Heart right ventricle (tissue), 16 donors: Measurements from ENCODE around the gene ZCCHC17. TPM values are rescaled to one million over a fixed set of nuclear protein-coding genes. Genes with fewer than 3 reads are reported as not detected.

Experiments
- ATAC-seq, 8 donors: fragments of 200-7000 bp; cut with Tn5 transposase; one replicate each; pipeline ENCODE4 v1.9.1; 2020; ENCODE audit warnings: mild to moderate bottlenecking in 8 of 8, moderate library complexity in 8 of 8, moderate number of reproducible peaks in 1 of 8
- DNase-seq, 2 donors: peaks; one replicate each; pipeline ENCODE4 v3.0.0-alpha.2; 2020
- H3K27ac ChIP-seq, 10 donors: fragments of 200-600 bp; sonication (generic) in 2 of 10; one replicate each; pipeline versions ENCODE4 v1.5.0 to v1.8.0; 2020 to 2022; ENCODE audit warnings: mild to moderate bottlenecking in 3 of 10
- H3K27me3 ChIP-seq, 7 donors: fragments of 200-600 bp; one replicate each; pipeline ENCODE4 v1.8.0; 2021 to 2022; ENCODE audit warnings: mild to moderate bottlenecking in 2 of 7
- H3K36me3 ChIP-seq, 9 donors: fragments of 200-600 bp; sonication (generic) in 1 of 9; one replicate each; pipeline versions ENCODE4 v1.5.0 to v1.8.0; 2020 to 2022; ENCODE audit warnings: mild to moderate bottlenecking in 2 of 9
- H3K4me1 ChIP-seq, 9 donors: fragments of 200-600 bp; sonication (generic) in 1 of 9; one replicate each; pipeline versions ENCODE4 v1.5.0 to v1.8.0; 2020 to 2022; ENCODE audit warnings: mild to moderate bottlenecking in 4 of 9
- H3K4me3 ChIP-seq, 10 donors: fragments of 200-600 bp; sonication (generic) in 2 of 10; one replicate each; pipeline versions ENCODE4 v1.5.0 to v1.8.0; 2020 to 2022; ENCODE audit warnings: mild to moderate bottlenecking in 7 of 10, moderate library complexity in 2 of 10
- H3K9me3 ChIP-seq, 11 donors: fragments of 200-600 bp in 10 of 11; sonication (generic) in 2 of 11; one replicate each; pipeline versions ENCODE4 v1.5.0 to v1.8.0; 2013 to 2022; ENCODE audit warnings: mild to moderate bottlenecking in 2 of 11, control low read depth in 1 of 11, moderate library complexity in 1 of 11
- CTCF ChIP-seq, 9 donors: fragments of 200-600 bp; sonication (generic) in 2 of 9; IDR thresholded peaks; one replicate each; pipeline versions ENCODE4 v1.5.0 to v1.8.0; 2021 to 2022; ENCODE audit warnings: antibody characterized with exemption in 9 of 9, mild to moderate bottlenecking in 5 of 9, moderate library complexity in 1 of 9
- WGBS, 2 donors: extraction: QIAGEN DNeasy Blood & Tissue Kit; methylation state at CpG; one replicate each; pipeline ENCODE4 v1.1.7; 2013; ENCODE audit warnings: inconsistent platforms in 1 of 2; 5-methylcytosine and 5-hydroxymethylcytosine counted together
- intact Hi-C, 10 donors: fragments of 100-400 bp; cut with DNase I; formaldehyde crosslinking; loops; one replicate each; pipeline versions ENCODE4 v1.11.1 to v1.14.2; 2022
- polyA plus RNA-seq, 2 donors: library from polyadenylated mRNA; stranded (reverse); fragments of 200-250 nt; gene quantifications; one replicate each; pipeline ENCODE4 v1.2.3, GENCODE V29; 2013
- total RNA-seq, 10 donors: library from RNA; stranded (reverse); fragmentation: NEBNext Ultra II Directional in 3 of 10; extraction: Animal tissue kit (Norgen Biotek cat#: 25700) in 3 of 10; gene quantifications; one replicate each; pipeline versions ENCODE4 v1.2.1 to v1.2.4, GENCODE V29; 2021 to 2023
- donor health status: Arrhythmogenic right ventricular cardiomyopathy.
- donor health status: ischemic (EF 13 %, LVEDD 7.1; RV severe dilation, severe dysfunction).
- donor health status: healthy with polysubstance abuse.
- donor health status: DM: no; HTN: yes; CAD: no.
- donor health status: DM: no; HTN: no; CAD: no.
- donor health status: ischemic (EF 25% LVEDD 6.9; RV normal size, moderate dysfunction).
- donor health status: ischemic (EF 25% LVEDD 5.7; RV mildly dilated, moderate dysfunction).
- donor health status: healthy.
- donor health status: DM: yes; HTN: yes; CAD: no.
- donor health status: Ischemic cardiomyopathy.
- donor health status: ischemic (EF 35%, LVEDD 5.7; RV mildly dilated, moderate dysfunction).
- donor health status: nonischemic (EF 11% LVEDD 7.7; RV severe dilation, severe dysfunction).
- donor health status: DM: yes; HTN: yes; CAD: no.
- donor health status: PGD.
- donor health status: ischemic (EF 29% LVEDD 5.4; RV normal size, mild dysfunction).
- donor health status: nonischemic (EF 23%, LVEDD 6.1; RV moderate dilation, normal function).

The ZCCHC17 gene
- total and polyA plus RNA-seq, 12 donors = 10.0 to 26.6 (median 14.2) TPM

GRCh38 chr1:31310198-31310597 lies 13.4 kb downstream of the ZCCHC17 start:
- intact Hi-C loops = no loop called here

GRCh38 chr1:31315902-31316301 lies 19.1 kb downstream of the ZCCHC17 start:
- Histone ChIP-seq H3K27me3 (no peaks in the 10 kb centered on the region), H3K4me1 (no peaks in the 10 kb centered on the region), H3K9me3 (no peaks in the 10 kb centered on the region), H3K36me3 (peaks cover 0 to 100% (median 33%) of the 10 kb centered on the region in 9 donors), H3K27ac (no peak overlapping the region), H3K4me3 (no peak overlapping the region)
- ATAC-seq = no peak
- DNase-seq = no peak
- intact Hi-C loops = no loop called here
- TF ChIP-seq CTCF (IDR thresholded peaks at IDR 0.05) = no peak
- 93 to 100% methylated on average over 3 of the region's 3 CpGs for WGBS, 2 donors

More at GRCh38 chr1:31310198-31310597, 13.4 kb downstream of the ZCCHC17 start:
- no peaks in the 10 kb centered on the region for H3K9me3 ChIP-seq
- DNase-seq (no peak), ATAC-seq (no peak)
- TF ChIP-seq CTCF (IDR thresholded peaks at IDR 0.05) = no peak
- peaks cover 0 to 68% (median 16%) of the 10 kb centered on the region in 9 donors for H3K36me3 ChIP-seq
- no peak overlapping the region for H3K27ac ChIP-seq
- WGBS, 2 donors = 92 to 93% methylated on average over 4 of the region's 4 CpGs
- peaks cover 0 to 4% (median 0%) of the 10 kb centered on the region in 9 donors for H3K4me1 ChIP-seq
- no peaks in the 10 kb centered on the region for H3K27me3 ChIP-seq
- H3K4me3 ChIP-seq = no peak overlapping the region

DNA sequence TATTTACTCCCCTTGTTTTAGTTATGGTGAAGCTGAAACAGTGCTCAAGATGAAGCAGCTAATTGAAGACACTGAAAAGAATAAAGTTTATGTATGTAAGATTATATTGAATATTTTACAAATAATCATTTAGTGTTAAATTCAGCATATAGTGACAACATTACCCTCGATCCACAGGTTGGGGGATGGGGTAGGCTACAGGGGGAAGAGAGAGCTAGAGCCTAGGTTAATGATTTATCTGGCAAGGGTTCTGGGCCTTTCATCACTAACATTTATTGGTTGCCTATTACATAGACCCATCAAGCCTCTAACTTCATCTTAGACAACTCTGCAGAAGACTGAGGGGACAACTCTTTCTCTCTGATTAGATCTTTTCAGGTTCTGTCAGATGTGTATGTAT lies 21.3 kb downstream of the ZCCHC17 start:
- intact Hi-C loops = no loop called here
- DNase-seq (no peak), ATAC-seq (no peak)
- Histone ChIP-seq H3K27ac (no peak overlapping the region), H3K4me1 (no peaks in the 10 kb centered on the region), H3K36me3 (peaks cover 0 to 99% (median 19%) of the 10 kb centered on the region in 9 donors), H3K4me3 (no peak overlapping the region), H3K9me3 (no peaks in the 10 kb centered on the region), H3K27me3 (no peaks in the 10 kb centered on the region)
- WGBS, 2 donors = 88 to 91% methylated on average over 1 of the region's 1 CpG
- TF ChIP-seq CTCF (IDR thresholded peaks at IDR 0.05) = no peak

- 100% methylated on average over 4 of the region's 4 CpGs for WGBS, 2 donors
Observed at GRCh38 chr1:31324093-31324492, 27.3 kb downstream of the ZCCHC17 start.

More at GRCh38 chr1:31324093-31324492, 27.3 kb downstream of the ZCCHC17 start:
- H3K4me3 ChIP-seq = no peak overlapping the region
- peaks cover 0 to 64% (median 13%) of the 10 kb centered on the region in 9 donors for H3K36me3 ChIP-seq
- TF ChIP-seq CTCF (IDR thresholded peaks at IDR 0.05) = no peak
- no peak overlapping the region for H3K27ac ChIP-seq
- DNase-seq (no peak), ATAC-seq (peak in 2 of 8 donors; percentile 10 to 26)
- H3K4me1 ChIP-seq = peaks cover 0 to 9% (median 0%) of the 10 kb centered on the region in 9 donors
- H3K9me3 ChIP-seq = no peaks in the 10 kb centered on the region
- H3K27me3 ChIP-seq = no peaks in the 10 kb centered on the region
- intact Hi-C loops = loop anchor here in 1 of 10 donors (10.0 kb wide), 1 partner anchor 231 kb away; no protein-coding TSS in a partner anchor
